SK-N-SH (cell line): ENCODE data around the gene ZNF627. TPM values are rescaled to one million over a fixed set of nuclear protein-coding genes. Genes with fewer than 3 reads are reported as not detected.

ENCODE experiments used
- CTCF ChIA-PET: fragments of 300-600, 350-600 bp; formaldehyde crosslinking; extraction: SDS; loops from one replicate; lab custom pipeline; 2021; lab: Yijun Ruan, JAX
- POLR2A ChIA-PET: fragments of 350-600 bp; sonication (Branson Sonifier 250); formaldehyde crosslinking; extraction: SDS; loops from one replicate; lab custom pipeline; 2020; ENCODE audit warnings: antibody characterized with exemption, inconsistent platforms; lab: Yijun Ruan, JAX
- DNase-seq: peaks from one replicate; pipeline ENCODE4 v3.0.0; 2012
- H2AFZ ChIP-seq: fragments of 200-600 bp; sonication (generic); 2 replicates; pipeline ENCODE4 v1.8.1; 2016; ENCODE audit warnings: antibody characterized with exemption, mild to moderate bottlenecking, low read depth
- H3F3A ChIP-seq: fragments of 200-600 bp; sonication (generic); replicated peaks from 2 replicates; pipeline ENCODE3; 2016; ENCODE audit warnings: antibody characterized with exemption, mild to moderate bottlenecking; ENCODE audit not compliant: insufficient read depth
- H3K27ac ChIP-seq, 2 experiments: fragments of 200-500 bp in 1 of 2; fragments of 200-600 bp in 1 of 2; sonication (Bioruptor generic) in 1 of 2; sonication (generic), shearing (Covaris generic) in 1 of 2; 2 replicates each; pipeline versions ENCODE4 v1.5.1 to v1.6.1; 2014 to 2016; ENCODE audit warnings: low read depth in 2 of 2, inconsistent platforms in 1 of 2, low read length in 1 of 2, mild to moderate bottlenecking in 1 of 2, mixed read lengths in 1 of 2
- H3K27me3 ChIP-seq: fragments of 200-600 bp; sonication (generic), shearing (Covaris generic); 2 replicates; pipeline ENCODE4 v1.6.1; 2016; ENCODE audit warnings: mixed run types; ENCODE audit not compliant: insufficient read depth
- H3K36me3 ChIP-seq, 2 experiments: fragments of 200-500 bp in 1 of 2; fragments of 200-600 bp in 1 of 2; sonication (Bioruptor generic) in 1 of 2; sonication (generic) in 1 of 2; replicated peaks in 1 of 2; 2 replicates each; pipeline versions ENCODE3 to v1.5.1; 2014 to 2016; ENCODE audit warnings: low read length in 1 of 2, mild to moderate bottlenecking in 1 of 2; ENCODE audit not compliant: insufficient read depth in 2 of 2, control insufficient read depth in 1 of 2
- H3K4me1 ChIP-seq, 2 experiments: fragments of 200-500 bp in 1 of 2; fragments of 200-600 bp in 1 of 2; sonication (Bioruptor generic) in 1 of 2; sonication (generic), shearing (Covaris generic) in 1 of 2; 2 replicates each; pipeline versions ENCODE4 v1.5.1 to v1.6.1; 2014 to 2016; ENCODE audit warnings: low read depth in 1 of 2, low read length in 1 of 2, mixed run types in 1 of 2; ENCODE audit not compliant: insufficient read depth in 2 of 2, control insufficient read depth in 1 of 2
- H3K4me2 ChIP-seq: fragments of 200-600 bp; sonication (generic), shearing (Covaris generic); 2 replicates; pipeline ENCODE4 v1.6.1; 2017; ENCODE audit warnings: mixed run types
- H3K4me3 ChIP-seq, 2 experiments: fragments of 200-500 bp in 1 of 2; fragments of 200-600 bp in 1 of 2; sonication (Bioruptor generic) in 1 of 2; sonication (generic), shearing (Covaris generic) in 1 of 2; 2 replicates each; pipeline versions ENCODE4 v1.5.1 to v1.8.1; 2014 to 2016; ENCODE audit warnings: low read depth in 2 of 2, inconsistent platforms in 1 of 2, low read length in 1 of 2, mild to moderate bottlenecking in 1 of 2, mixed read lengths in 1 of 2, moderate library complexity in 1 of 2
- H3K79me2 ChIP-seq: fragments of 200-600 bp; sonication (generic); 2 replicates; pipeline ENCODE4 v1.8.1; 2017; ENCODE audit warnings: mild to moderate bottlenecking; ENCODE audit not compliant: insufficient read depth
- H3K9ac ChIP-seq: fragments of 200-600 bp; sonication (generic); 2 replicates; pipeline ENCODE4 v1.6.1; 2017; ENCODE audit warnings: mixed run types
- H3K9me2 ChIP-seq: fragments of 200-600 bp; sonication (generic); 2 replicates; pipeline ENCODE4 v1.6.1; 2017; ENCODE audit warnings: mixed run types
- H3K9me3 ChIP-seq: fragments of 200-600 bp; sonication (generic); 2 replicates; pipeline ENCODE4 v1.6.1; 2017; ENCODE audit warnings: mixed run types, mild to moderate bottlenecking, moderate library complexity
- H4K20me1 ChIP-seq: fragments of 200-600 bp; sonication (generic); 2 replicates; pipeline ENCODE4 v1.6.1; 2017; ENCODE audit warnings: mild to moderate bottlenecking, mixed run types; ENCODE audit not compliant: insufficient read depth
- ELF1 ChIP-seq: IDR thresholded peaks from 2 replicates; pipeline ENCODE4 v1.4.0; 2012
- FOSL2 ChIP-seq: IDR thresholded peaks from 2 replicates; pipeline ENCODE4 v1.4.0; 2012; ENCODE audit warnings: low read depth, mild to moderate bottlenecking, moderate library complexity, borderline replicate concordance
- GABPA ChIP-seq: IDR thresholded peaks from 2 replicates; pipeline ENCODE4 v1.4.0; 2012; ENCODE audit warnings: low read depth, mild to moderate bottlenecking
- NFIC ChIP-seq: IDR thresholded peaks from 2 replicates; pipeline ENCODE4 v1.4.0; 2012; ENCODE audit warnings: borderline replicate concordance
- NRF1 ChIP-seq: IDR thresholded peaks from 2 replicates; pipeline ENCODE4 v1.6.1; 2012; ENCODE audit warnings: low read depth, mild to moderate bottlenecking, low read length
- POLR2AphosphoS5 ChIP-seq: IDR thresholded peaks from 2 replicates; pipeline ENCODE4 v1.6.1; 2012; ENCODE audit warnings: low read depth, low read length
- RCOR1 ChIP-seq: fragments of 150-350 bp; IDR thresholded peaks from 2 replicates; pipeline ENCODE4 v1.6.1; 2017; ENCODE audit warnings: antibody characterized with exemption, low read length
- RFX5 ChIP-seq: IDR thresholded peaks from 2 replicates; pipeline ENCODE4 v1.6.1; 2012; ENCODE audit warnings: mild to moderate bottlenecking, improper control_type of control experiment, low read length
- RXRA ChIP-seq: IDR thresholded peaks from 2 replicates; pipeline ENCODE4 v1.4.0; 2012; ENCODE audit warnings: low read depth, mild to moderate bottlenecking, borderline replicate concordance
- SIN3A ChIP-seq: IDR thresholded peaks from 2 replicates; pipeline ENCODE4 v1.6.1; 2012; ENCODE audit warnings: low read depth, mild to moderate bottlenecking, low read length, moderate library complexity, borderline replicate concordance
- SMC3 ChIP-seq: IDR thresholded peaks from 2 replicates; pipeline ENCODE4 v1.6.1; 2012; ENCODE audit warnings: low read depth, low read length, improper control_type of control experiment
- TCF12 ChIP-seq: IDR thresholded peaks from 2 replicates; pipeline ENCODE4 v1.4.0; 2012
- YY1 ChIP-seq: IDR thresholded peaks from 2 replicates; pipeline ENCODE4 v1.4.0; 2012; ENCODE audit warnings: low read depth, mild to moderate bottlenecking
- WGBS: methylation state at CpG from one replicate; pipeline ENCODE4 v1.1.6; 2017; ENCODE audit warnings: low lambda C conversion rate; 5-methylcytosine and 5-hydroxymethylcytosine counted together
- polyA plus RNA-seq, 3 experiments: library from polyadenylated mRNA; depleted of rRNA; stranded (reverse); fragments of >200 nt; gene quantifications; 2 replicates each; pipeline ENCODE4 v1.2.3, GENCODE V29; 2012
- TF ChIP-seq, protein P1 (sequence below): fragments of 150-350 bp; IDR thresholded peaks from 2 replicates; pipeline ENCODE4 v1.6.1; 2016; ENCODE audit warnings: mild to moderate bottlenecking, low read depth, low read length
- TF ChIP-seq, protein P2 (sequence below): IDR thresholded peaks from 2 replicates; pipeline ENCODE4 v1.6.1; 2012; ENCODE audit warnings: mild to moderate bottlenecking, low read depth, low read length, moderate library complexity
- TF ChIP-seq, protein P3 (sequence below): fragments of 150-350 bp; IDR thresholded peaks from 2 replicates; pipeline ENCODE4 v1.6.1; 2017; ENCODE audit warnings: antibody characterized with exemption, low read length, low read depth, borderline replicate concordance

Gene ZNF627
- polyA plus RNA-seq, 1 of the 3 experiments (the other 2 are of a cell fraction), result 5.8 TPM

DNA sequence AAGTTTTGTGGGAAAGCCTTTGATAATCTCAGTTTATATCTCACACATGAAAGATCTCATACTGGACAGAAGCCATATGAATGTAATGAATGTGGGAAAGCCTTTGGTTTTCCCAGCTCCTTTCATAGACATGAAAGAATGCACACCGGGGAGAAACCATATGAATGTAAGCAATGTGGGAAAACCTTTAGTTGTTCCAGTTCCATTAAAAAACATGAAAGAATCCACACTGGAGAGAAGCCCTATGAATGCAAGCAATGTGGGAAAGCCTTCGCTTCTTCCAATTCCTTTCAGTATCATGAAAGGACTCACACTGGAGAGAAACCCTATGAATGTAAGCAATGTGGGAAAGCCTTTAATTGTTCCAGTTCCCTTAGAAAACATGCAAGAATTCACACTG is 54.8 kb downstream of the ZNF627 start:
- Histone ChIP-seq H3K4me3 (no peak overlapping the region), H3K4me1 (no peaks in the 10 kb centered on the region), H3K79me2 (peaks cover 9% of the 10 kb centered on the region; the same call in 1 of the 2 replicates), H3K9me2 (no peaks in the 10 kb centered on the region), H3K9ac (no peak overlapping the region), H4K20me1 (no peaks in the 10 kb centered on the region), H3K27ac (no peak overlapping the region), H2AFZ (no peak overlapping the region), H3K36me3 (peaks cover 9 to 39% of the 10 kb centered on the region in 2 experiments), H3K4me2 (no peak overlapping the region), H3K27me3 (no peaks in the 10 kb centered on the region)
- WGBS, result 94% methylated on average over 2 of the region's 2 CpGs
- CTCF ChIA-PET, result no interaction called here
- no peak for DNase-seq
- no peak for TF ChIP-seq RCOR1
- TF ChIP-seq RXRA, result no peak
- TF ChIP-seq, protein P1, sequence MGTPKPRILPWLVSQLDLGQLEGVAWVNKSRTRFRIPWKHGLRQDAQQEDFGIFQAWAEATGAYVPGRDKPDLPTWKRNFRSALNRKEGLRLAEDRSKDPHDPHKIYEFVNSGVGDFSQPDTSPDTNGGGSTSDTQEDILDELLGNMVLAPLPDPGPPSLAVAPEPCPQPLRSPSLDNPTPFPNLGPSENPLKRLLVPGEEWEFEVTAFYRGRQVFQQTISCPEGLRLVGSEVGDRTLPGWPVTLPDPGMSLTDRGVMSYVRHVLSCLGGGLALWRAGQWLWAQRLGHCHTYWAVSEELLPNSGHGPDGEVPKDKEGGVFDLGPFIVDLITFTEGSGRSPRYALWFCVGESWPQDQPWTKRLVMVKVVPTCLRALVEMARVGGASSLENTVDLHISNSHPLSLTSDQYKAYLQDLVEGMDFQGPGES, result no peak
- TF ChIP-seq ELF1, result no peak
- TF ChIP-seq, protein P2, sequence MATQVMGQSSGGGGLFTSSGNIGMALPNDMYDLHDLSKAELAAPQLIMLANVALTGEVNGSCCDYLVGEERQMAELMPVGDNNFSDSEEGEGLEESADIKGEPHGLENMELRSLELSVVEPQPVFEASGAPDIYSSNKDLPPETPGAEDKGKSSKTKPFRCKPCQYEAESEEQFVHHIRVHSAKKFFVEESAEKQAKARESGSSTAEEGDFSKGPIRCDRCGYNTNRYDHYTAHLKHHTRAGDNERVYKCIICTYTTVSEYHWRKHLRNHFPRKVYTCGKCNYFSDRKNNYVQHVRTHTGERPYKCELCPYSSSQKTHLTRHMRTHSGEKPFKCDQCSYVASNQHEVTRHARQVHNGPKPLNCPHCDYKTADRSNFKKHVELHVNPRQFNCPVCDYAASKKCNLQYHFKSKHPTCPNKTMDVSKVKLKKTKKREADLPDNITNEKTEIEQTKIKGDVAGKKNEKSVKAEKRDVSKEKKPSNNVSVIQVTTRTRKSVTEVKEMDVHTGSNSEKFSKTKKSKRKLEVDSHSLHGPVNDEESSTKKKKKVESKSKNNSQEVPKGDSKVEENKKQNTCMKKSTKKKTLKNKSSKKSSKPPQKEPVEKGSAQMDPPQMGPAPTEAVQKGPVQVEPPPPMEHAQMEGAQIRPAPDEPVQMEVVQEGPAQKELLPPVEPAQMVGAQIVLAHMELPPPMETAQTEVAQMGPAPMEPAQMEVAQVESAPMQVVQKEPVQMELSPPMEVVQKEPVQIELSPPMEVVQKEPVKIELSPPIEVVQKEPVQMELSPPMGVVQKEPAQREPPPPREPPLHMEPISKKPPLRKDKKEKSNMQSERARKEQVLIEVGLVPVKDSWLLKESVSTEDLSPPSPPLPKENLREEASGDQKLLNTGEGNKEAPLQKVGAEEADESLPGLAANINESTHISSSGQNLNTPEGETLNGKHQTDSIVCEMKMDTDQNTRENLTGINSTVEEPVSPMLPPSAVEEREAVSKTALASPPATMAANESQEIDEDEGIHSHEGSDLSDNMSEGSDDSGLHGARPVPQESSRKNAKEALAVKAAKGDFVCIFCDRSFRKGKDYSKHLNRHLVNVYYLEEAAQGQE, result no peak
- no peak for TF ChIP-seq NRF1
- no peak for TF ChIP-seq POLR2AphosphoS5
- TF ChIP-seq NFIC, result no peak
- TF ChIP-seq TCF12, result no peak
- TF ChIP-seq RFX5, result no peak
- TF ChIP-seq GABPA, result no peak
- TF ChIP-seq SMC3, result no peak
- no peak for TF ChIP-seq YY1
- TF ChIP-seq SIN3A, result no peak
- TF ChIP-seq, protein P3, sequence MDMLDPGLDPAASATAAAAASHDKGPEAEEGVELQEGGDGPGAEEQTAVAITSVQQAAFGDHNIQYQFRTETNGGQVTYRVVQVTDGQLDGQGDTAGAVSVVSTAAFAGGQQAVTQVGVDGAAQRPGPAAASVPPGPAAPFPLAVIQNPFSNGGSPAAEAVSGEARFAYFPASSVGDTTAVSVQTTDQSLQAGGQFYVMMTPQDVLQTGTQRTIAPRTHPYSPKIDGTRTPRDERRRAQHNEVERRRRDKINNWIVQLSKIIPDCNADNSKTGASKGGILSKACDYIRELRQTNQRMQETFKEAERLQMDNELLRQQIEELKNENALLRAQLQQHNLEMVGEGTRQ, result no peak
- TF ChIP-seq FOSL2, result no peak
- TF ChIP-seq, all 33 proteins: peak for 0
- H3K9me3 ChIP-seq, result peaks cover 24% of the 10 kb centered on the region; the same call in 1 of the 2 replicates
- POLR2A ChIA-PET, result no interaction called here
- H3F3A ChIP-seq, result no peaks in the 10 kb centered on the region
